HEK293 (cell line): ENCODE measurements around the gene C1orf122.
A peak's percentile ranks its signal among the peaks of the same experiment; 100 is the strongest.

Experiments
- CTCF ChIA-PET: fragments of 350-600 bp; formaldehyde crosslinking; extraction: SDS; loops from one replicate; lab custom pipeline; 2021; ENCODE audit warnings: antibody characterized with exemption; lab: Yijun Ruan, JAX
- POLR2A ChIA-PET: fragments of 300-600 bp; formaldehyde crosslinking; extraction: SDS; loops from one replicate; lab custom pipeline; 2020; ENCODE audit warnings: antibody characterized with exemption, inconsistent platforms; lab: Yijun Ruan, JAX
- H3K27ac ChIP-seq: fragments of 200-500 bp; sonication (Bioruptor generic); 2 replicates; pipeline ENCODE4 v1.5.1; 2014; ENCODE audit warnings: low read depth, low read length, control low read depth, inconsistent platforms; ENCODE audit errors: extremely low read depth
- H3K36me3 ChIP-seq, 2 experiments: fragments of 200-500 bp in 1 of 2; sonication (Bioruptor generic) in 1 of 2; 1 replicate in 1 of 2; 2 replicates in 1 of 2; pipeline ENCODE4 v1.5.1; 2014 to 2017; ENCODE audit warnings: inconsistent platforms in 2 of 2, low read length in 2 of 2; ENCODE audit not compliant: control insufficient read depth in 2 of 2, insufficient read depth in 1 of 2
- H3K4me1 ChIP-seq: fragments of 200-500 bp; sonication (Bioruptor generic); 2 replicates; pipeline ENCODE4 v1.5.1; 2014; ENCODE audit warnings: mild to moderate bottlenecking, low read length, inconsistent platforms; ENCODE audit not compliant: control insufficient read depth, insufficient read depth
- H3K4me3 ChIP-seq: 2 replicates; pipeline ENCODE4 v1.5.1; 2011; ENCODE audit warnings: low read depth, mild to moderate bottlenecking, control low read depth, low read length, moderate library complexity
- H3K9me3 ChIP-seq: fragments of 200-500 bp; sonication (Bioruptor generic); 2 replicates; pipeline ENCODE4 v1.5.1; 2014; ENCODE audit warnings: low read depth, low read length, inconsistent platforms; ENCODE audit not compliant: control insufficient read depth, insufficient read depth
- AEBP2 ChIP-seq: fragments of 450-650 bp; formaldehyde crosslinking; IDR thresholded peaks from 2 replicates; pipeline ENCODE4 v1.5.1; 2016; ENCODE audit warnings: missing biosample characterization, missing genetic modification characterization, borderline replicate concordance
- KLF17 ChIP-seq: fragments of 450-650 bp; formaldehyde crosslinking; IDR thresholded peaks from 2 replicates; pipeline ENCODE4 v1.5.1; 2016; ENCODE audit warnings: missing biosample characterization, missing genetic modification characterization
- KLF8 ChIP-seq: fragments of 450-650 bp; formaldehyde crosslinking; IDR thresholded peaks from 2 replicates; pipeline ENCODE4 v1.5.1; 2016; ENCODE audit warnings: missing biosample characterization, missing genetic modification characterization
- PRDM1 ChIP-seq: fragments of 450-650 bp; formaldehyde crosslinking; IDR thresholded peaks from 2 replicates; pipeline ENCODE4; 2016; ENCODE audit warnings: missing biosample characterization, missing genetic modification characterization
- SP3 ChIP-seq: fragments of 450-650 bp; formaldehyde crosslinking; IDR thresholded peaks from 2 replicates; pipeline ENCODE4 v1.5.1; 2016; ENCODE audit warnings: missing biosample characterization, missing genetic modification characterization
- ZBTB17 ChIP-seq: fragments of 450-650 bp; formaldehyde crosslinking; IDR thresholded peaks from 2 replicates; pipeline ENCODE4 v1.5.1; 2016; ENCODE audit warnings: missing biosample characterization, missing genetic modification characterization
- ZEB2 ChIP-seq: fragments of 450-650 bp; formaldehyde crosslinking; IDR thresholded peaks from 2 replicates; pipeline ENCODE4 v1.5.1; 2016; ENCODE audit warnings: missing biosample characterization, missing genetic modification characterization
- ZFP3 ChIP-seq: fragments of 450-650 bp; formaldehyde crosslinking; IDR thresholded peaks from 2 replicates; pipeline ENCODE4 v1.5.1; 2016; ENCODE audit warnings: low read depth, missing biosample characterization, missing genetic modification characterization
- ZFP41 ChIP-seq: fragments of 450-650 bp; formaldehyde crosslinking; IDR thresholded peaks from 2 replicates; pipeline ENCODE4 v1.5.1; 2016; ENCODE audit warnings: missing biosample characterization, missing genetic modification characterization, borderline replicate concordance
- ZNF148 ChIP-seq: fragments of 450-650 bp; formaldehyde crosslinking; IDR thresholded peaks from 2 replicates; pipeline ENCODE4 v1.5.0; 2017; ENCODE audit warnings: missing biosample characterization, missing genetic modification characterization, borderline replicate concordance
- ZNF266 ChIP-seq: fragments of 450-650 bp; formaldehyde crosslinking; IDR thresholded peaks from 2 replicates; pipeline ENCODE4 v1.5.1; 2016; ENCODE audit warnings: missing biosample characterization, missing genetic modification characterization, low read depth
- ZNF280D ChIP-seq: fragments of 450-650 bp; formaldehyde crosslinking; IDR thresholded peaks from 2 replicates; pipeline ENCODE4 v1.5.1; 2016; ENCODE audit warnings: missing biosample characterization, missing genetic modification characterization
- ZNF398 ChIP-seq: fragments of 450-650 bp; formaldehyde crosslinking; IDR thresholded peaks from 2 replicates; pipeline ENCODE4 v1.5.1; 2017; ENCODE audit warnings: missing biosample characterization, missing genetic modification characterization
- ZNF510 ChIP-seq: fragments of 450-650 bp; formaldehyde crosslinking; IDR thresholded peaks from 2 replicates; pipeline ENCODE4 v1.5.1; 2018; ENCODE audit warnings: mild to moderate bottlenecking, missing genetic modification characterization, missing biosample characterization; ENCODE audit not compliant: insufficient replicate concordance
- ZNF558 ChIP-seq: fragments of 450-650 bp; formaldehyde crosslinking; IDR thresholded peaks from 2 replicates; pipeline ENCODE4 v1.5.1; 2016; ENCODE audit warnings: missing biosample characterization, missing genetic modification characterization
- ZNF585B ChIP-seq: fragments of 450-650 bp; formaldehyde crosslinking; IDR thresholded peaks from 2 replicates; pipeline ENCODE4 v1.5.1; 2016; ENCODE audit warnings: missing biosample characterization, missing genetic modification characterization
- ZNF785 ChIP-seq: fragments of 450-650 bp; formaldehyde crosslinking; IDR thresholded peaks from 2 replicates; pipeline ENCODE4 v1.5.1; 2016; ENCODE audit warnings: missing biosample characterization, missing genetic modification characterization

The C1orf122 gene

GRCh38 chr1:37841652-37842051 is 34.1 kb downstream of the C1orf122 start (continued):
- TF ChIP-seq ZNF558 (tag by site-specific recombination), result no peak
- no peak for TF ChIP-seq KLF8

DNA sequence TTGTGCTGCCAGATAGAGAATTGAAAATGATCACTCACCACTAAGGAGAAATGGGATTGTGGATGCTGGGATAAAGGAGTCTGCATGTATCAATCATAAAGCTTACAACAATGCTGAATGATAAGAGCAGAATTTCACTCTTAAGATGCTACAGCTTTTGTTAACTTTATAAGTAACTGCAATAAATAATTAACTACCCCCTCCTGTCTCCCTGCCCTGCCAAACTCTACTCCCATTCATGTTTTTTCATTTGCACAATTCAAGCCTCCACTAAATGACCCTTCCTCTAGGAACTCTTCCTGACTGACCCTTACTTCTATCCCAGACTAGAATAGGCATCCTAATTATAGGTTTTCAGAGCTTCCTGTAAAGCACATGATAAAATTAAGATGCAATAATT is 36.9 kb downstream of the C1orf122 start:
- Histone ChIP-seq H3K9me3 (no peaks in the 10 kb centered on the region), H3K4me3 (no peak overlapping the region)
- ChIA-PET CTCF (interaction anchor here (1.0 kb wide), 1 partner anchor 15 kb away, joined by 5 read pairs; the partner anchor contains the start of gene MTF1), POLR2A (interaction anchor here (0.8 kb wide), 1 partner anchor 15 kb away, joined by 3 read pairs; the partner anchor contains the start of gene MTF1)
- TF ChIP-seq ZNF266 (tag by site-specific recombination) (no peak), ZNF280D (tag by site-specific recombination) (no peak), AEBP2 (tag by site-specific recombination) (no peak)
- TF ChIP-seq, all 188 proteins: peak for 0
- H3K27ac ChIP-seq, result no peak overlapping the region
- H3K36me3 ChIP-seq, result peaks cover under 1 to 52% of the 10 kb centered on the region in 2 experiments; a peak in 2 of 3 replicates
- no peaks in the 10 kb centered on the region for H3K4me1 ChIP-seq

DNA sequence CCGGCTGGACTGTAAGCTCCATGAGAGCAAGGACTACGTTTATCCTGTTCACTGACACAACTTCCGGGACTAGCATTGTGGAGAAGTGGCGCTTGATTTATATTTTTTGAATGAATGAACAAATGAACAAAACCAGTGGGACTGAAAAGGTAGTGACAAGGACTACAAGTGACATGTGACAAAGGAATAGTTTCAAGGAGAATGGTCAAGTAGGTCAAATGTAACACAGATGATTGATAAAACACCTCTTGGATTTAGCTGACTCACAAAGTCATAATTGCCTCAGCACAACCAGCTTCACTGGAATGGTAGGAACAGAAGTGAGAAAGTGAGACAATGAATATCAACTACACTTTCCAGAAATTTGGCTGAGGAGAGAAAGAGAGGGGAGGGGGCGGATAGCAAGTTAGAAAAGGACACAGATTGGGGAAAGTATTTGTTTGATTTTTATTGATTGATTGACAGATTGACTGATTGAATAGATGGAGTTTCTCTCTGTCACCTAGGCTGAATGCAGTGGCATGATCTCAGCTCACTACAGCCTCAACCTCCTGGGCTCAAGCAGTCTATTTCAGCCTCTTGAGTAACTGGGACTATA is 37.6 kb downstream of the C1orf122 start:
- TF ChIP-seq ZNF398 (tag by site-specific recombination) (no peak), ZNF785 (tag by site-specific recombination) (no peak), PRDM1 (tag by site-specific recombination) (peak; percentile 60)
- Histone ChIP-seq H3K4me1 (no peaks in the 10 kb centered on the region), H3K36me3 (peaks cover 4 to 51% of the 10 kb centered on the region in 2 experiments; a peak in 2 of 3 replicates), H3K9me3 (no peaks in the 10 kb centered on the region), H3K4me3 (no peak overlapping the region), H3K27ac (no peak overlapping the region)
- ChIA-PET CTCF (interaction anchor here (1.0 kb wide), 1 partner anchor 14 kb away, joined by 5 read pairs; the partner anchor contains the start of gene MTF1), POLR2A (interaction anchor here (0.8 kb wide), 1 partner anchor 14 kb away, joined by 3 read pairs; the partner anchor contains the start of gene MTF1)

DNA sequence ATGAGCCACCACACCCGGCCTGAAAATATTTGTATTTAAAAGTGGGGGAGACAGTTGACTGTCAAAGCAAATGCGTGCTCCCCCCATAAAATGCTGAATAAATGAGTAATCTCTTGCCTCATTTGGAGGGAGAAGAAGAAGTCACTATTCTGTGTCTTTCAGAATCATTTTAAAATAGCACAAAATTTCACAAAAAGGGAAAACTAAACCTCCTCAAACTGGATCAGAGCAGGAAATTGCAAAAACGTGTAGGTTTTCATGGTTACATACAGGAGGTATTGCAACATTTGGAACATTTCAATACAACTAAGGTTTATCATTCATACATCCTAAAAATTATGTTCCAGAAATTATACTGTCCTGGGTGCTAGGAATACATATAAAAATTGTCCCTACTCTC is 38.2 kb downstream of the C1orf122 start:
- ChIA-PET POLR2A (interaction anchor here (1.0 kb wide), 1 partner anchor 8 kb away, joined by 4 read pairs; no protein-coding TSS in a partner anchor), CTCF (interaction anchor here (0.7 kb wide), 1 partner anchor 14 kb away, joined by 3 read pairs; the partner anchor contains the start of gene MTF1)
- TF ChIP-seq ZNF148 (tag by site-specific recombination) (no peak), SP3 (tag by site-specific recombination) (no peak), ZNF510 (tag by site-specific recombination) (no peak), ZFP3 (tag by site-specific recombination) (no peak), ZEB2 (tag by site-specific recombination) (no peak), ZFP41 (no peak), ZBTB17 (tag by site-specific recombination) (no peak), ZNF585B (tag by site-specific recombination) (no peak), KLF17 (tag by site-specific recombination) (no peak)

More for the DNA sequence above, 38.2 kb downstream of the C1orf122 start:
- Histone ChIP-seq H3K4me1 (no peaks in the 10 kb centered on the region), H3K36me3 (peaks cover 4 to 53% of the 10 kb centered on the region in 2 experiments; a peak in 2 of 3 replicates), H3K9me3 (no peaks in the 10 kb centered on the region), H3K4me3 (no peak overlapping the region), H3K27ac (no peak overlapping the region)
